Panc1 (cell line): ENCODE measurements around the gene IL17REL. TPM values are rescaled to one million over a fixed set of nuclear protein-coding genes. Genes with fewer than 3 reads are reported as not detected.

Experiments used
- ATAC-seq: fragments of 200-7000 bp; cut with Tn5 transposase; 2 replicates; pipeline ENCODE4 v1.9.1; 2020; ENCODE audit warnings: mild to moderate bottlenecking, moderate library complexity
- BruUV-seq: library from RNA; stranded (reverse); fragments of 400-500 nt; replicated peaks from 2 replicates; lab custom pipeline; 2021; lab: Mats Ljungman, UMichigan
- CTCF ChIA-PET: fragments of 300-600 bp; sonication (Branson Sonifier 250); formaldehyde crosslinking; loops from one replicate; lab custom pipeline; 2022; ENCODE audit warnings: antibody characterized with exemption; lab: Charles Lee
- POLR2A ChIA-PET: fragments of 300-600 bp; sonication (Branson Sonifier 250); formaldehyde crosslinking; loops from one replicate; lab custom pipeline; 2022; ENCODE audit warnings: antibody characterized with exemption; lab: Charles Lee
- DNase-seq: peaks from one replicate; pipeline ENCODE4 v3.0.0-alpha.2; 2010; ENCODE audit warnings: low read depth, low spot score
- H3K27ac ChIP-seq: 2 replicates; pipeline ENCODE4 v1.5.1; 2011; ENCODE audit warnings: mild to moderate bottlenecking, low read length, inconsistent platforms
- H3K27me3 ChIP-seq: fragments of 200-500 bp; sonication (Bioruptor generic); 2 replicates; pipeline ENCODE4 v1.6.0; 2014; ENCODE audit warnings: low read length, inconsistent platforms; ENCODE audit not compliant: control insufficient read depth, insufficient read depth
- H3K36me3 ChIP-seq: fragments of 200-500 bp; sonication (Bioruptor generic); 2 replicates; pipeline ENCODE4 v1.5.1; 2014; ENCODE audit warnings: inconsistent platforms, mild to moderate bottlenecking, low read length, moderate library complexity; ENCODE audit not compliant: control insufficient read depth, insufficient read depth
- H3K4me1 ChIP-seq: 2 replicates; pipeline ENCODE4 v1.5.1; 2011; ENCODE audit warnings: inconsistent platforms, mild to moderate bottlenecking, low read length, moderate library complexity; ENCODE audit not compliant: control insufficient read depth, insufficient read depth
- H3K4me3 ChIP-seq, 2 experiments: 2 replicates each; pipeline ENCODE4 v1.5.1; 2011 to 2012; ENCODE audit warnings: low read depth in 2 of 2, low read length in 2 of 2, mild to moderate bottlenecking in 2 of 2, inconsistent platforms in 1 of 2, moderate library complexity in 1 of 2
- H3K9me3 ChIP-seq: fragments of 200-500 bp; sonication (Bioruptor generic); 2 replicates; pipeline ENCODE4 v1.5.1; 2014; ENCODE audit warnings: low read depth, mild to moderate bottlenecking, inconsistent platforms, low read length, moderate library complexity; ENCODE audit not compliant: control insufficient read depth, insufficient read depth
- POLR2AphosphoS5 ChIP-seq: IDR thresholded peaks from 2 replicates; pipeline ENCODE4 v1.6.1; 2012; ENCODE audit warnings: mild to moderate bottlenecking, low read depth, low read length, moderate library complexity
- SIN3A ChIP-seq: IDR thresholded peaks from 2 replicates; pipeline ENCODE4 v1.6.1; 2012; ENCODE audit warnings: low read depth, mild to moderate bottlenecking, low read length, moderate library complexity, borderline replicate concordance; ENCODE audit not compliant: insufficient read depth
- TCF7L2 ChIP-seq: IDR thresholded peaks from 2 replicates; pipeline ENCODE4 v1.6.1; 2011; ENCODE audit warnings: mild to moderate bottlenecking, low read depth, low read length, inconsistent platforms
- in situ Hi-C: cut with HindIII; loops from 2 replicates; pipeline ENCODE4 v1.10.0; 2016; ENCODE audit warnings: low sequenced_read_pairs, low pct_unique_long_range_greater_than_20kb
- intact Hi-C: fragments of 100-400 bp; cut with micrococcal nuclease; formaldehyde crosslinking; loops from one replicate; pipeline ENCODE4 v1.10.0; 2022; ENCODE audit not compliant: unreplicated experiment
- total RNA-seq: library from RNA; stranded (reverse); gene quantifications from one replicate; pipeline ENCODE4 v1.2.1, GENCODE V29; 2021; ENCODE audit not compliant: unreplicated experiment
- TF ChIP-seq, protein P1 (sequence below), 2 experiments: IDR thresholded peaks; 2 replicates each; pipeline ENCODE4 v1.6.1; 2011 to 2012; ENCODE audit warnings: low read depth in 2 of 2, control low read depth in 1 of 2, low read length in 1 of 2, mild to moderate bottlenecking in 1 of 2, moderate library complexity in 1 of 2; ENCODE audit not compliant: insufficient read depth in 1 of 2
- TF ChIP-seq, protein P2 (sequence below): fragments of 450-650 bp; IDR thresholded peaks from 2 replicates; pipeline ENCODE4 v1.5.1; 2017; ENCODE audit warnings: mild to moderate bottlenecking

The IL17REL gene
- total RNA-seq, 1 experiment from 2014 or later, result 0.82 TPM

DNA sequence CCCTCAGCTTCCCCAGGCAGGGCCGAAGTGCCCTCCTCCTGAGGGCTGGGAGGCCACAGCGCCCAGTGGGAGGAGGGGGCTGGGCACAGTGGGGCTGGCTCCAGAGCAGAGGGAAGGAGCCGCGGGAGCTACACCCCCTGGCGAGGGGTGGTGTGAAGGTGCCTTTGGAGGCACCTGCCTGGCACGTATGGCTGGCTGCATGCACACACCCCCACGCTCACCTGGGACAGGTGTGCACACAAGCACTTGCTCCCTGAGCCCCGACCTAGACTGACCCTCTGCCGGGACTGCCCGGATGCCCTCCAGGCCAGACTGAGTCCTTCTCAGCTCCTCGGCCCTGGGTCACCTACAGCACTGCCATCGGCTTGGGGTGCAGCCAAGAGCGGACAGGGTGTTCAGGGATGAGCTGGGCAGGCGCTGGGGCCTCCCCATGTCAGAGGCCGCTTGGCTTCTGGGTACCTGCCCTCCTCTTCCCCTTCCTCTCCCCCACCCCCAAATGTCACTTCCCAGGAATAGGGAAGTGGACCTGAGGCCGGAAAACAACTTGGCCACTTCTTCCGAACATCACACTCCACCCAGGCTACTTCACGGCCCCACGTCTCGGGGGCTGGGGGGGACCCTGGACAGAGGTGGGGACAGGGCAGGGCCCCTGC lies 59.4 kb downstream of the IL17REL start:
- peaks cover 68% of the 10 kb centered on the region for H3K4me1 ChIP-seq
- H3K27me3 ChIP-seq, result no peaks in the 10 kb centered on the region
- ChIA-PET CTCF (no interaction called here), POLR2A (interaction anchor here (0.5 kb wide), 1 partner anchor 58 kb away, joined by 4 read pairs; no protein-coding TSS in a partner anchor)
- no peaks in the 10 kb centered on the region for H3K9me3 ChIP-seq
- H3K4me3 ChIP-seq, result no peak overlapping the region
- peak overlapping the region; percentile 76; the same call in 1 of the 2 replicates for H3K27ac ChIP-seq
- ATAC-seq (no peak), DNase-seq (no peak)
- TF ChIP-seq, protein P1, sequence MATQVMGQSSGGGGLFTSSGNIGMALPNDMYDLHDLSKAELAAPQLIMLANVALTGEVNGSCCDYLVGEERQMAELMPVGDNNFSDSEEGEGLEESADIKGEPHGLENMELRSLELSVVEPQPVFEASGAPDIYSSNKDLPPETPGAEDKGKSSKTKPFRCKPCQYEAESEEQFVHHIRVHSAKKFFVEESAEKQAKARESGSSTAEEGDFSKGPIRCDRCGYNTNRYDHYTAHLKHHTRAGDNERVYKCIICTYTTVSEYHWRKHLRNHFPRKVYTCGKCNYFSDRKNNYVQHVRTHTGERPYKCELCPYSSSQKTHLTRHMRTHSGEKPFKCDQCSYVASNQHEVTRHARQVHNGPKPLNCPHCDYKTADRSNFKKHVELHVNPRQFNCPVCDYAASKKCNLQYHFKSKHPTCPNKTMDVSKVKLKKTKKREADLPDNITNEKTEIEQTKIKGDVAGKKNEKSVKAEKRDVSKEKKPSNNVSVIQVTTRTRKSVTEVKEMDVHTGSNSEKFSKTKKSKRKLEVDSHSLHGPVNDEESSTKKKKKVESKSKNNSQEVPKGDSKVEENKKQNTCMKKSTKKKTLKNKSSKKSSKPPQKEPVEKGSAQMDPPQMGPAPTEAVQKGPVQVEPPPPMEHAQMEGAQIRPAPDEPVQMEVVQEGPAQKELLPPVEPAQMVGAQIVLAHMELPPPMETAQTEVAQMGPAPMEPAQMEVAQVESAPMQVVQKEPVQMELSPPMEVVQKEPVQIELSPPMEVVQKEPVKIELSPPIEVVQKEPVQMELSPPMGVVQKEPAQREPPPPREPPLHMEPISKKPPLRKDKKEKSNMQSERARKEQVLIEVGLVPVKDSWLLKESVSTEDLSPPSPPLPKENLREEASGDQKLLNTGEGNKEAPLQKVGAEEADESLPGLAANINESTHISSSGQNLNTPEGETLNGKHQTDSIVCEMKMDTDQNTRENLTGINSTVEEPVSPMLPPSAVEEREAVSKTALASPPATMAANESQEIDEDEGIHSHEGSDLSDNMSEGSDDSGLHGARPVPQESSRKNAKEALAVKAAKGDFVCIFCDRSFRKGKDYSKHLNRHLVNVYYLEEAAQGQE (IDR thresholded peaks at IDR 0.05; ENCODE audit: insufficient read depth in 1 of 2, low read depth in 2 of 2, low read length in 1 of 2), result no peak
- no peak for TF ChIP-seq POLR2AphosphoS5
- no peak for TF ChIP-seq SIN3A
- TF ChIP-seq TCF7L2, result no peak
- TF ChIP-seq, protein P2, sequence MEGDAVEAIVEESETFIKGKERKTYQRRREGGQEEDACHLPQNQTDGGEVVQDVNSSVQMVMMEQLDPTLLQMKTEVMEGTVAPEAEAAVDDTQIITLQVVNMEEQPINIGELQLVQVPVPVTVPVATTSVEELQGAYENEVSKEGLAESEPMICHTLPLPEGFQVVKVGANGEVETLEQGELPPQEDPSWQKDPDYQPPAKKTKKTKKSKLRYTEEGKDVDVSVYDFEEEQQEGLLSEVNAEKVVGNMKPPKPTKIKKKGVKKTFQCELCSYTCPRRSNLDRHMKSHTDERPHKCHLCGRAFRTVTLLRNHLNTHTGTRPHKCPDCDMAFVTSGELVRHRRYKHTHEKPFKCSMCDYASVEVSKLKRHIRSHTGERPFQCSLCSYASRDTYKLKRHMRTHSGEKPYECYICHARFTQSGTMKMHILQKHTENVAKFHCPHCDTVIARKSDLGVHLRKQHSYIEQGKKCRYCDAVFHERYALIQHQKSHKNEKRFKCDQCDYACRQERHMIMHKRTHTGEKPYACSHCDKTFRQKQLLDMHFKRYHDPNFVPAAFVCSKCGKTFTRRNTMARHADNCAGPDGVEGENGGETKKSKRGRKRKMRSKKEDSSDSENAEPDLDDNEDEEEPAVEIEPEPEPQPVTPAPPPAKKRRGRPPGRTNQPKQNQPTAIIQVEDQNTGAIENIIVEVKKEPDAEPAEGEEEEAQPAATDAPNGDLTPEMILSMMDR, result no peak
- intact Hi-C loops (no loop called here), in situ Hi-C loops (no loop called here)
- no TSS peak for BruUV-seq
- H3K36me3 ChIP-seq, result no peaks in the 10 kb centered on the region

DNA sequence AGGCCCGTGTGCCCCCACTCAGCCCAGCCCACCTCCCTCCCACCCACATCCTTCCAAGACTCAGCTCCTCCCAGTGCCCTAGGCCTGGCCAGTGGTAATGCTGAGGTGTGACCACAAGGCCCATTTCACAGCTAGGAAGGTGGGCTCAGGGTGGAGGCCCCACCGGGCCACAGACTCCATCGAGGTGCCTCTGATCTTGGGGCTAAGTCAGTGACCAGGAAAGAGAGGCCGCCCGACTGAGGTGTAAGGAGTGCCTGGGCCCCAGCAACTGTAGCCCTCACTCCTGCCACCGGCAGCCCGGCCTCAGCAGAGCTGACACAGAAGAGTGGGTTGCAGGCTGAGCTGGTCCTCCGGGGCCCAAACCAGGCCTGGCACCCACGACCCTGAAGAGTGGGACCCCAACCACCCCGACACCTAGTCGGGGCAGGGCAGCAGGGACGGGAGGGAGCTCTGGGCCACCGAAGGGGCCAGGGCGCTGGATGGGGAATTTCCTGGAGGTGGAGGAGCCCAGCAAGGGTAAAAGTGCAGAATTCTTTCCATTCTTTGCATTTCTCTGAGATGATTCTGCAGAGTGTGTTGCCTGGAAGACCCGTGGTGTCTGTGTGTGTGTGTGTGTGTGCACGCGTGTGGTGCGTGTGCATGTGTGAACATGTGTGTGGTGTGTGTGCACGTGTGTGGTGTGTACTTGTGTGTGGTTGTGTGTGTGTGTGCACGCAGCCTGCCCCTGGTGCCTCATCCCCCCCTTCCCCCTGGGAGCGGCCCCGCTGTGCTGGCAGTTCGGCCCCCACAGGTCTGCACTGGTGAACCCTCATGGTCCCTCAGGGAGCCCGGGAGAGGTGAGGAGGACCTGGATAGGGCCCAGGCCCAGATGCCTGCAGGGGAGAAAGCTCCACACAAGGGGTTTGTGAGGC lies 60.3 kb downstream of the IL17REL start:
- BruUV-seq, result no TSS peak
- Histone ChIP-seq H3K9me3 (no peaks in the 10 kb centered on the region), H3K36me3 (no peaks in the 10 kb centered on the region), H3K4me1 (peaks cover 63% of the 10 kb centered on the region), H3K4me3 (no peak overlapping the region), H3K27ac (peak overlapping the region; percentile 76), H3K27me3 (no peaks in the 10 kb centered on the region)
- intact Hi-C loops, result no loop called here
- in situ Hi-C loops, result no loop called here
- ATAC-seq, result peak; percentile 39
- no peak for TF ChIP-seq POLR2AphosphoS5
- TF ChIP-seq, protein P2, result no peak
- TF ChIP-seq SIN3A, result no peak
- TF ChIP-seq TCF7L2, result no peak
- TF ChIP-seq, protein P1 (IDR thresholded peaks at IDR 0.05; ENCODE audit: insufficient read depth in 1 of 2, low read depth in 2 of 2, low read length in 1 of 2), result no peak
- DNase-seq, result no peak
- CTCF ChIA-PET, result no interaction called here
- POLR2A ChIA-PET, result interaction anchor here (0.5 to 1.0 kb wide), 4 partner anchors 11 to 57 kb away, joined by 3 to 4 read pairs (median 3); partner anchors contain the start of gene ALG12
